GM21825 (cell line): ENCODE measurements around the gene LAMA4.
"Not testable (repeated sequence)": the region's sequence is repeated elsewhere in the genome, so short reads cannot be mapped to it uniquely, and the experiment has no call there.

Experiments used
- ATAC-seq: cut with Tn5 transposase; IDR thresholded peaks from one replicate; pipeline ENCODE4 v1.9.1; 2021; ENCODE audit warnings: mild to moderate bottlenecking, moderate library complexity; ENCODE audit not compliant: unreplicated experiment

The LAMA4 gene

DNA sequence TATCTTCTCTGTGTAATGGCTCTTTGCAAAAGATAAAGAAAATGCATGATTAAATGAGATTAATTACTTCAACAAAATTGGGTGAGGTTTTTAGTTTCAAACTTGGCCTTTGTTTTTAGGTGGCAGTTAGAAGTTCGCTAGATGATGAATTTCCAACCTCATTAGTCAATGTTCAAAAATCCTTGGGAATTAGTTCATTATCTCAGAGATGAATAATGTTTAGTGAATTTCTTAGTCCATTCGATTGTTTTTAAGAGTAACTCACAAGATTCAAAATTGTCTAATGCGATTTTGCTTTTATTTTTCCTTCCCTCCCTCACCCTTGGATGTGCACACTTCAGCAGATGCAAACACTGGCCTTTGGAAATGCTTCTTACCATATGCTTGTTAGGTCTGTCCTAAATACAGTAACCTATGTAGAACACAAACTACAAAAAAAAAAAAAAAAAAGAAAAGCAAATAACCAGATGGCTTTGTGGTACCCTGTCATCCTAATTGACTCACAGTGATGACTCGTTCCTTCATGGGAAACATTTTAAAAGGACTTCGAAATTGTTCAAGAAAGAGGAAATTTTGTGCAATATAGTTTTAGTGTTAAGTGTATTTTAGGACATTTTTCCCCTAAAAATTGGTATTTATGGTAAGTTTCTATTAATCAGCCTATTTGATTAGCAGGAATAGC lies 100.3 kb downstream of the LAMA4 start:
- ATAC-seq: no peak

DNA sequence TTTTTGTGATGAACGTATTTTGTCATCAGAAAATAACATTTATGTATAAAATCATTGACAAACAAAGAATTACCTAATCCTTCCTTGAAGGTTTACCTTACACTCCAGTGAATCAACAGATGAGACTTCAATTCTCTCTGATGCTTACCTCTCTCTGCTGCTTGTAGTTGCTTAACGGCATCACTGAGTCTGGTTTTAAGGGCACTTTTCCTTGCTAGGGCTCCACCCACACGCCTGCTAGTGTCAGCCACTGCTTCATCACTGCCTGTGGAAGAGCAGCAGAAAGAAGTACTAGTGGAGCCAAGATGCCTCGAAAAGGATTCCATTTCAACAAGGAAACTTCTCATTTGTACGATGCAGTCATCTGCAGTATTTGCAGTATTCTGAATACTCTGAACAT lies 104.0 kb downstream of the LAMA4 start:
- no peak for ATAC-seq

DNA sequence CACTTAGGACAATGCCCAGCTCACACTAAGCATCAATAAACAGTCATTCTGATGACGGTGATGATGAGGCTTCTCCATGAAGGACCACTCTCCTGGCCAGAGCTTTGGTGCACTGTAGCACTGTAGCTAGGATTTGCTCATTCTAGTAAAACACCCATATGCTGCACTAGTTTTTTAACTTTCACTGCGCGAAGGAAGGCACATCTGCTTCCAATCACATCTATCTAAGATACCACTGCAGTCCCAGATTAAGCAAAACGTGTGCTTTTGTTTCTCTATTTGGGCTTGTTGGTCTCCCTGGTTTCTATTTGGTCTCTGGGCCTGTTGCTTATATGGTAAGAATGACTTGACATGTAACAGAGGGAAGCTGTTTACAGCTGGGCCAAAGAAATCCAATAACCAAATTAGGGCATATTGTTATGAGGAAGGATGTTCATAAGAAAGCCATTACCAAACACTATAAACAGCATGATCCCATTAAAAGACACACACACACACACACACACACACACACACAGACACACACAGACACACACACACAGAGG lies 104.6 kb downstream of the LAMA4 start:
- no peak for ATAC-seq

DNA sequence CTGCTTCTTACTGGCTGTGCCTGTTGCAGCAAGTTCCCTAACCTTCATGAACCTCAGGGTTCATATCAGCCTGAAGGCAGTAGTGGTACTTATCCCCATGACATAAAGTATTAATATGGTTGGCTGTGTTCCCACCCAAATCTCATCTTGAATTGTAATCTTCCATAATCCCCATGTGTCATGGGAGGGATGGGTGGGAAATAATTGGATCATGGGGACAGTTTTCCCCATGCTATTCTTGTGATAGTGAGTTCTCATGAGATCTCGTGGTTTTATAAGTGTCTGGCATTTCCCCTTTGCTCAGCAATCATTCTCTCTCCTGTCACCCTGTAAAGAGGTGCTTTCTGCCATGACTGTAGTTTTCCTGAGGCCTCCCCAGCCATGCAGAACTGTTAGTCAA lies 105.1 kb downstream of the LAMA4 start:
- no peak for ATAC-seq

DNA sequence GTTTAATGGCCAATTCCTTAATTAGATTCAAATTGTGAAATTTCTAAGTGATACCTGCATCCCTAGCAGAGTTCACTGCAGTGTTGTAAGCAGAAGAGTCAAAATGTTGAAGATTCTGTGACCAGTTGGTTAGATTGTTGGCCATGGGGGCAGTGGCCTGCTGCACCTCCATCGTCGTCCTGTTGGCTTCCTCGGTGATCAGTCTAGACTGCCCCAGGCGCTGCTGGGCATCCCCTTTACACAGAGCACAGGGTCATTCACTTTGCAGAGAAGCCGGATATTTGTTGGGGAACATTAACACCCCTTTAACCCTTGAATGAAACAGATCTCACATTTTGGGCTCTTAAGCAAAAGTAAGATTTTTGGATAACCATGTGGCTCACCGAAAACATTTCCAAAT lies 106.3 kb downstream of the LAMA4 start:
- no peak for ATAC-seq

DNA sequence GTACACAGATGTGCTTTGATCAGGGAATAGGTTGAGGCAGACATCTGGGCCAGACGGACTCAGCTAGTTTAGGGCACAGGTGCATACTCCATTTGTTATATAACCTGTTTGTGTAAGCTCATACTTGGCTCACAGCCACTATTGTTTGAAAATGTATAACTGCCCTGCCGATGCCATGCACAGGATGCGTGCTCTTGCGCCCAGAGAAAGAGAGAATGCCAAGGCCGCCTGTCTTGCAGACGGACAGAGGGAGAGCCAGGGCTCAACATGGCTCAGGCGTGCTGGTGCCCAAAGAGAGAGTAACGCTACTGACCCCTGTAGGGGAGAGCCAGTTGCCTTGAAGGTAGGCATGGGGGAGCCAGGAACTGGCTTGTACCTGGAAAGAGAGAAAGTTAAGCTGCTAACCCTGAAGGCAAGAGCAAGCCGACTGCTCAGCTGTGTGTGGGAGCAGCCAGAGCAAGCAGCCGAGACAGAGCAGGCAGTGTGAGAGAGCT lies 109.2 kb downstream of the LAMA4 start:
- ATAC-seq: no peak

DNA sequence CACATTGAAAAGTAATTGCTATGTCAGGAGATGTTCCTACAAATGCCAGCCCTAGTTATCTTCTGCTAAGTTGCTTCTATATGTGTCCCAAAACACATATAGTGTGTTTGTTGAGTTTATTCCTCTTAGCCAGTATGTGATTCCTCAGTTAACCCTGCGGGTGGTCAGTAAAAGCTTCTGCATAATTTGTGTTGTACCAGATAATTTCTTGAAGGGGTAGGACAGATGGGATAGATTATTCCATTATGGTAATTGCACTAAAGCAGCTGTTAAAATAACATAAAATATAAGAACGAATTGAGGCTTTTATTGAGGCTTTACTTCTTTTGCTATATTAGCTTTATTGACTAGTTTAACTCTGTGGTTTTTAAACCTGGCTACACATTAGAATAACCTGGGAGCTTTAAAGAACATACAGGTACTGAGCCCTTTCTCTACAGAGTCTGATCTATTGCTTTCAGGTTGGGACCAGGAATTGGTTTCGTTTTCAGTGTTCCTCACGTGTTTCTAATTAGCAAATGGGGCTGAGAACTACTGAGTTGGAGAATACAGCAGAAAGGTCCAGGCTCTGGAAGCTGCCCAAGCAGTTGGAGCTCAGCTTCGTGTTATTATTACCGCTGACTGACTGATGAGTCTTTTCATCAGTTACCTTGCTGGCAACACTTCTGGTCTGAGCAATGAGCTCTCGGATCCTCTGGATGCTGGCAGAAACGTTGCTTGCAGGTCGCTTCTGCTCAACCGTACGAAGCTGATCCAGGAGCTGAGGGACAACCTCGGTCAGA lies 110.0 kb downstream of the LAMA4 start:
- ATAC-seq: no peak

DNA sequence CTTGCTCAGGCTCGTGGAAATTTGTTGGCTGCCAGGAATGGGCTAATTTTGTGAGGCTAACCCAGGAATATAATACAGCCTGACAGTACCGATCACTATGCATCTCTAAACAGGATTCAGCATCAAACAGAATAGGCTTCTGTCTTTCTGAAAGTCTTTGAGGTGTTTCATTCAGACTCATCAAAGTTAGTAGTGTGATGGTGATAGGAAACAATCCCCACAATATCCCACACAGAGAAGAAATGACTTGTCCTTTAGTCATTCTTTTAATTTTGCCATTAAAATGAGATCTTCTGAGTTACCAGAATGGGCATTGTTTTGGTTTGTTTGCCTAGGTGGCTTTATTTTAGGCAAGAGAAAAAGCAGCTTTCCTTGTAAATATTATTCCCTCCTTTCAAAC lies 112.7 kb downstream of the LAMA4 start:
- no peak for ATAC-seq

DNA sequence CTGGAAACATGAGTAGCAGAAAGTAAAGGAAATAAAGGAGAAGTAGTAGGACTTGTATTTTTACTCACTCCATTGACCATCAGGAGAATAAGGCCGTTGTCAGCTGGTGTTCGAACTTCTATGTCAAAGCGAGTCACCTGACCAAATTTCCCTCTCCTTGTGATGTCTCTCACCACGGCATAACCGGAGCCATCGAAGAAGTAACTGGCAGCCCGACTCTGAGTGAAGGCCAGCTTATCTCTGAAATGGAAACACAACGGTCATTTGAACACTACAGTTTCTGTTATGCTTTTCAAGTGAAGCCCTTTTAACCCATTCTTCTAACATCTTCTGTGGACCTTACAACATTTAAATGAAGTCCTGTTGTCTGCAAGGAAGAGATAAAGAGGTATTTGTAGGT lies 115.3 kb downstream of the LAMA4 start:
- ATAC-seq: no peak

DNA sequence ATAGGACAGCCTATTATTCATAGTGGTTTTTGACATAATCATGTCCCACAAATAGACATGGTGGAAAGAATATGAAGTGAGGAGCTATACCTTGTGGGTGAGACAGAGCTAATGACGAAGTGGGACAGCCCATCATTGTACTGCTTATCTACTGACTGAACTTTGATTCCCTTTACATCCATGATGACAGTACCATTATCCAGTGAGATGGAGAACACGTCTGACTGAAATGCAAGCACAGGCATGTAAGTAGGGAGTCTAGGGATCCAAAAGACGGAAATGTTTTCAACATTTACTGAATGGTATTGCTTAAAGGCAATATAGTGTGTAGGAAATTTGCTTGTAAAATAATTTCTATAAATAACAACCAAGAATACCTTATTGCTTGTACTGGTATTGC lies 123.5 kb downstream of the LAMA4 start:
- no peak for ATAC-seq

DNA sequence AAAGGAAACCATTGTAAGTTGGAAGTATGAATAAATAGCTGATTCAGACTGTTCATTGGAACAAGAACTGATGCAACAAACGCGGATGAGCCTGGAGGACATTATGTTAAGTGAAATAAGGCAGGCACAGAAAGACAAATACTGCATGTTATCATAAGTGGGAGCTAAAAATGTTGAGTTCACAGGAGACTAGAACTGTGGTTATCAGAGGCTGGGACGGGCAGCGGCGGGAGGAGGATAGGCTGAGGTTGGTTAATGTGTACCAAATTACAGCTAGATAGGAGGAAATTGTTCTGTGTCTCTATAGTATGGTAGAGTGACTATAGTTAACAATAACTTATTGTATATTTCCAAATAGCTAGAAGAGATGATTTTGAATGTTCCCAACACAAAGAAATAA lies 126.2 kb downstream of the LAMA4 start:
- ATAC-seq: no peak

DNA sequence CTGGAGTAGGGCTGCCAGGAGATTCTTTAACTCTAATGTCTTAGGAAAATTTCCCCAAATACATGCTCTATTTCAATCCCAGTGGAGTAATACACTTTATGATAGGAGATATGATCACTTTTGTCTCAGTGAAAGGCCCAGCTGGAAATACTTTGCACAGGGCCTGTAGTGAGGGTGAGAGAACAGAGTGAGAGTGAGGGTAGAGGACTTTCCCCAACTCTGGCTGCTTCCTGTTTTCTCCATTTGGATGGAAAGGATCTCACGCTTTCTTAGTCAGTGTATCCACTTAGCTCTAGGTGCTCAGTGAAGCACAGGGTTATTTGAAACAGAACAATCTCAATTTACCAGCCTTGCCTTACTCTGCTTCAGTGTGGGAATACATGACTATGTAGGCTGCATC lies 130.4 kb downstream of the LAMA4 start:
- ATAC-seq: no peak

DNA sequence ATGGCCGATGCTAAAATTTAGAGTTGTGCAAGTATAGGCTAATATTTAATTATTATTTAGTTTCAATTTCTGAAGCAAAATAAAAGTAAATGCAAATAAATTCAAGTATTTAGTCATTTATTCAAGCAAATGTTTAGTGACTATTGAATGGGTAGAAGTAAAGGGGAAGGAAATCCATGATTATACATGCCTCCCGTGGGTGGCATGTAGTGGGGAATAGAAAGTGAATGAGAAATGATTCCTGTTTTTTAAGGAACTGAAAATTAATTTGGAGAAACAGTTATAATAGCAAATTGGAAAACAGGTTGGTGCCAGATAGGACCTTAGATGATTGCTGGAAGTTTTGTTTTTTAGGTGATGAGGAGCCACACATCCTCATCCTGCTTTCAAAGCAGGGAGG lies 131.6 kb downstream of the LAMA4 start:
- no peak for ATAC-seq

DNA sequence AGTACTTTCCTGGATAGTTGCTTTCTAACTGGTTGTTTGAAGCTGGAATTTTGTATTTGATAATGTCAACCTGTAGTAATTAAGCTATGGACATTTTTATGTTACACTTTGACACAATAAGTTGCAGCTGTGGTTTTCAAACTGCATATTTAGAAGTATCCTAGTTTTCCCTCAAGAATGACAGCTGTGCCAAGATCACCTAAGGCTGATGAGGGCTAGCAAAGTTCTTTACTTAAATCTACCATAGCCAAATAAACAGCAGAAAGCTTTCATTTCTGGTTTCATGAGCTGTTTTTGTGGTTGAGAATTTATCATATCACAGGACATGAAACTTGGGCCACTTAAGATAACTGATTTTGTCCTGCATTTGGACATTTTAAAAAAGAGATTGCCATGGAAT lies 136.3 kb downstream of the LAMA4 start:
- ATAC-seq: no peak

DNA sequence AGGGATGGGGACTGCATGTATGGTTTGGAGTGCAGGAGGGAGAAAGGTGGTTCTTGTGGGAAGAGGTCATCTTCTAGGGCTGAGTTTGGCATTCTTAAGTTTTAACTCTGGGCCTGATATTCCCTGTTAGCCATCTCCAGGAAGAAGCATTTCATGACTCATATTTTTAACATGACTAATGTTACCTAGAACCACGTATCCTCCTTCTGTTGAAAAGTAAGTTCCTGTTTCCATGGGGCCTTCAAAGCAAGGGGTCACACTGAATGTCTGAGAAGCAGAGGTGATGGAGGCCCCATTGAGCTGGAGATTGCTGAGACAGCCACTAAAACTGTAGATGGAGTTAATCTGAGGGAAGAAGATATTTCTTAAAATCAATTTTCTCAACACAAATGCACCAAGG lies 136.8 kb downstream of the LAMA4 start:
- ATAC-seq: no peak

DNA sequence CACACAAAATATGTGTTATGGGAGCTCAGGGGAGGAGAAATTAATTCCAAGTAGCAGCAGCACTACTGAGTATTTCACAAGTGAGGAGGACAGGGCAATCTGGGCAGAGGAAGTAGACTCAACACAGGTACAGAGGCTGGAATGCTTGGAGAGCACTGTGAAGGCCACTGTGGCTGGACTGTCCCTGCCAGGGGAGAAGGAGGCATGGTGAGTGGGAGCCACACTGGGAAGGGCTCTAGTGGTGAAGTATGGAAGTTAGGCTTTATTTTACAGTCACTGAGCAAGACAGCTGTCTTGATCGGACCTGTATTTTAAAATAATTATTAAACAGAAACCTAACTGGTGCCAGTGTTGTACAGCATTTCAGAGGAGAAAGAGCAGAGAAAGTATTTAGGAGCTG lies 138.1 kb downstream of the LAMA4 start:
- no peak for ATAC-seq

DNA sequence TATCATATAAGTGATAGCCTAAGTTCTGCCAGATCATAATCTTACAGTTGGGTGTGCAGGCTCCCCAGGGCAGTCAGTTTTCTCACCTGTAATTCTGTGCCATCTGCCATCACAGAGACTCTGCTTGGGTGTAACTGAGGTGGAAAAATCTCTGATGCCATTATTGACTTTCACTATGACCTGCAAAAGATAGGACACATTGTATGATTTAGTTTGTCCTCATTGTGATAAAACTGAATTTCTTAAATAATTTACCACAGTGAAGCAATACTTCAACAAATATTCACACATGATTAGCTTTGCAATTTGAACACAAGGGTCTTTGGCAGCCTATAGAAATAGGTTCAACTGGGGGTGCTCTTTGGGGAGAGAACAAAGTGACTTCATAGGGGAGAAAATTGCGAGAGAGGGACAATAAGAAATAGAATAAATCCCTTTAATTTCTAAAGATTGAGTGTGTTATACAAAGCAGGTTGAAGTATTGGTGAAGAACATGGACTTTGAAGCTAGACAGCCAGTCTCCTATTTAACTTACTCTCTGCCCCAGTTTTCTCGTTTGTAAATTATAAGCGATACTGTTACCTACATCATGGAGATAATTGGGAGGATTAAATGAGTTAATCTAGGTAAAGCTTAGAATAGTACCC lies 139.7 kb downstream of the LAMA4 start:
- ATAC-seq: no peak

DNA sequence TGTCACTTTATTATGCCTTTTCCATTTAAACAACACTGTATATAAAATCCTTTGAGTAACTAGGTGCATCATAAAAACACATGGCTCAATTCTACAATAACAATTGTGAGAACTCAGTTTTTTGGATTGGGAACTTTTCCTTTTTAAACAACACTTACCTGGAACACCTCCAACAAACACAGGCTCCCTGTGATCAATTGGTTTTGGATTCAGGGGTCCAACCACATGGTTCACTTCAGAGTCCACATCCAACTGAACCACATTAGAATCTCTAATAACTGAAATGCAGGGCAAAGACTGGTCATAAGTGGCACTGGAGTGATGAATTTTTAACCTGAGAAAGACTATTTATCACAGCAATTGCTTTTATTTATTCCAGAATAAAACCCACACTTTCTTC lies 140.4 kb downstream of the LAMA4 start:
- no peak for ATAC-seq

DNA sequence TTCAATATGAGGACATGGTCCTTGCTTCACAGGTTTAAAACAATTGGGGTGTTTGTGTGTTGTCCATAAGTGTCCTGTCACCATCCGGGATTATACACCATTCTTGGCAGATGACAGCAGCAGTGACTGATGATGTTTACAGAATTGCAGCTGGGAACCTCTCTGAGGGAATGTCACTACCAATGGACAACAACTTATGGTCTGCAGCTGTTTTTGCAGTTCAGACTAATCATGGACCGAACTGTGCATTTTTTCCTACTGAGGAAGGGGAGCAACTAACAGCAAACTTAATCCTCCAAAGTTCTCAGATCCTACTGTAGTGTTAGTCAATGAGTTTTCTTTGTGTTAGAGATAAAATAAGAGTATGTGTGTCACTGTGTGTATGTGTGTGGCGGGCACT lies 140.9 kb downstream of the LAMA4 start:
- no peak for ATAC-seq

DNA sequence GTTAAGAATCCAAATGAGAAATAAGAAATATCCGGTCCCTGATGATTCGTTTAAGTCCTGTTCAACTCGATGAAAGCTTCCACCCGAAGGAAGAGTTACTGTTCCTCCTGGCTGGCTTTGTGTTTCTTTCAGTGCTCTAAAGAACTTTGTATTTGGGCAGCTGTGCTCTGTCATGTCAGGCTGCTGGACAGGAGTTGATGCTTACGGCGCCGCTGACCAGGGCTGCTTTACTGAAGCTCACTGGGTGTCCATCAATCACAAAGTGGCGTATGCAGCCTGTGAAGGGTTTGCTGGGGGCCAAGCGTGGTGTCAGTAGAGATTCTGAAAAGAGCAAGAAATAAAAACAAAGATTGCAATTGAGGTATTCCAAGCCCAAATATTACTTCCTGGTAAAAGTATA lies 145.1 kb downstream of the LAMA4 start:
- ATAC-seq: no peak

DNA sequence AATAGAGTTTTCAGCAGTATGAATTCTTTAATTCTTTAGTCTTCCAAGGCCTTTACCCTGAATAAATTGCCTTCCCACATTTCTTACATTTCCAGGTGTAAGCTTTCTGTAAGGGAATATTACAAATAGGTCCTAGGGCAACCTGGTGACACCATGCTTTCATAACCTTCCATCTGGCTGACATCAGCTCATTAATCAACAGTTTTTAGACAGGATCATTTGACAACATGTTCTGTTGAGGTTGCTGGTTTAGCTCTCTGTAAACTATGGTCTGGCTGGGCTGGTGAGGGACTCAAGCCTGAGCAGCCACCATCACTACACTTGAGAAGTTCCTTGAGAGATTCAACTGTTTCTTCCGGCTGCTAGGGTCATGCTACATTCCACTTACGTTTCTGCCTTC lies 147.8 kb downstream of the LAMA4 start:
- ATAC-seq: no peak

DNA sequence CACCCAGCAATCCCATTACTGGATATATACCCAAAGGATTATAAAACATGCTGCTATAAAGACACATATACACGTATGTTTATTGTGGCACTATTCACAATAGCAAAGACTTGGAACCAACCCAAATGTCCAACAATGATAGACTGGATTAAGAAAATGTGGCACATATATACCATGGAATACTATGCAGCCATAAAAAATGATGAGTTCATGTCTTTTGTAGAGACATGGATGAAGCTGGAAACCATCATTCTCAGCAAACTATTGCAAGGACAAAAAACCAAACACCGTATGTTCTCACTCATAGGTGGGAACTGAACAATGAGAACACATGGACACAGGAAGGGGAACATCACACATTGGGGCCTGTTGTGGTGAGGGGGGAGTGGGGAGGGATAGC lies 148.3 kb downstream of the LAMA4 start:
- ATAC-seq: not testable (repeated sequence)
